ENCODE measurements around the gene KLK2. TPM values are rescaled to one million over a fixed set of nuclear protein-coding genes. Genes with fewer than 3 reads are reported as not detected.

The KLK2 gene
- total and polyA plus RNA-seq, 2 of the 4 experiments (the other 2 are of a cell fraction): not detected

GRCh38 chr19:50897191-50897607 lies 24.0 kb downstream of the KLK2 start:
- intact Hi-C loops (cut with micrococcal nuclease): no loop called here
- H4K8ac ChIP-seq (ENCODE audit: low read depth in 2 of 2, low read length in 2 of 2): no peak overlapping the region
- no peak overlapping the region for H3K27ac ChIP-seq (ENCODE audit: insufficient read depth, low read length)
- no peak overlapping the region for H4K91ac ChIP-seq (ENCODE audit: insufficient read depth, low read depth, low read length)
- no peak overlapping the region for H3K9ac ChIP-seq (ENCODE audit: low read depth, low read length)
- no peak overlapping the region for H2AK5ac ChIP-seq (ENCODE audit: low read depth, low read length)
- H2BK5ac ChIP-seq (ENCODE audit: low read depth, low read length, poor library complexity, severe bottlenecking): no peak overlapping the region
- H3K36me3 ChIP-seq (ENCODE audit: control insufficient read depth, insufficient read depth, low read length): no peaks in the 10 kb centered on the region
- no peaks in the 10 kb centered on the region for H3K4me1 ChIP-seq (ENCODE audit: control insufficient read depth, insufficient read depth, low read length)
- no peaks in the 10 kb centered on the region for H3K9me3 ChIP-seq (ENCODE audit: control insufficient read depth, insufficient read depth, low read length)
- no peak overlapping the region for H2BK20ac ChIP-seq (ENCODE audit: low read depth, low read length)
- CTCF ChIA-PET: no interaction called here
- dilution Hi-C loops (cut with HindIII; ENCODE audit: low sequenced_read_pairs, unreplicated experiment): no loop called here
- DNase-seq (no peak), ATAC-seq (ENCODE audit: low read depth) (no peak)
- no peak overlapping the region for H3K4me2 ChIP-seq (ENCODE audit: low read depth, low read length)
- TF ChIP-seq RFX5 (IDR thresholded peaks at IDR 0.05; ENCODE audit: low read depth, low read length) (no peak), MAFK (IDR thresholded peaks at IDR 0.05; ENCODE audit: low read depth, low read length) (no peak)
- no peak overlapping the region for H3K14ac ChIP-seq (replicated peaks; ENCODE audit: low read depth, low read length)
- H3K4me3 ChIP-seq (ENCODE audit: insufficient read depth, low read depth, low read length): no peak overlapping the region
- H3K23ac ChIP-seq (ENCODE audit: low read depth, low read length): no peak overlapping the region
- H3K56ac ChIP-seq (ENCODE audit: extremely low read depth, insufficient read depth, low read length): no peak overlapping the region
- no peaks in the 10 kb centered on the region for H3K79me1 ChIP-seq (ENCODE audit: low read depth in 1 of 2, low read length in 2 of 2)
- POLR2A ChIA-PET (ENCODE audit: unreplicated experiment): no interaction called here
- no peak overlapping the region for H2BK15ac ChIP-seq (ENCODE audit: low read depth, low read length)
- H2AFZ ChIP-seq (replicated peaks; ENCODE audit: low read length, poor library complexity): no peak overlapping the region
- no TSS peak for BruUV-seq (replicated peaks)
- no peaks in the 10 kb centered on the region for H4K20me1 ChIP-seq (ENCODE audit: insufficient read depth, low read length)
- WGBS, 2 experiments (ENCODE audit: extremely low coverage in 2 of 2, insufficient read length in 1 of 2): no CpG with 5 or more reads among the region's 3 CpGs
- no peak overlapping the region for H3K18ac ChIP-seq (ENCODE audit: low read depth, low read length)
- H2AK9ac ChIP-seq (replicated peaks; ENCODE audit: low read depth, low read length, poor library complexity): no peak overlapping the region
- no peak overlapping the region for H3K4ac ChIP-seq (ENCODE audit: low read depth, low read length)
- H4K5ac ChIP-seq (ENCODE audit: low read depth, low read length): no peak overlapping the region
- no peaks in the 10 kb centered on the region for H3K9me1 ChIP-seq (ENCODE audit: insufficient read depth, low read length)
- H3K27me3 ChIP-seq (ENCODE audit: control insufficient read depth, insufficient read depth, low read length): no peaks in the 10 kb centered on the region
- in situ Hi-C loops (cut with MboI; ENCODE audit: low sequenced_read_pairs): no loop called here
- H2BK120ac ChIP-seq (ENCODE audit: low read depth, low read length): no peak overlapping the region
